ENCODE results near the gene RAB11FIP4.

The RAB11FIP4 gene

GRCh38 chr17:31461227-31461810 is 69.8 kb downstream of the RAB11FIP4 start:
- DNase-seq (ENCODE audit: low spot score): no peak

GRCh38 chr17:31462261-31462660 is 70.8 kb downstream of the RAB11FIP4 start:
- DNase-seq (ENCODE audit: low spot score): no peak

GRCh38 chr17:31466096-31466760 is 74.8 kb downstream of the RAB11FIP4 start:
- DNase-seq (ENCODE audit: low spot score): no peak

- DNase-seq (ENCODE audit: low spot score): no peak
These were observed 76.2 kb downstream of the RAB11FIP4 start for GRCh38 chr17:31467502-31468256.

GRCh38 chr17:31469959-31470358 is 78.5 kb downstream of the RAB11FIP4 start:
- DNase-seq (ENCODE audit: low spot score): no peak

- no peak for DNase-seq (ENCODE audit: low spot score)
These were observed 79.1 kb downstream of the RAB11FIP4 start for GRCh38 chr17:31470592-31470991.

- no peak for DNase-seq (ENCODE audit: low spot score)
These were observed 80.7 kb downstream of the RAB11FIP4 start for GRCh38 chr17:31472137-31472536.

GRCh38 chr17:31475378-31476162 is 84.1 kb downstream of the RAB11FIP4 start:
- no peak for DNase-seq (ENCODE audit: low spot score)

GRCh38 chr17:31476525-31477416 is 85.3 kb downstream of the RAB11FIP4 start:
- DNase-seq (ENCODE audit: low spot score): no peak

- DNase-seq (ENCODE audit: low spot score): no peak
These were observed 86.1 kb downstream of the RAB11FIP4 start for GRCh38 chr17:31477417-31478055.

GRCh38 chr17:31479062-31479408 is 87.6 kb downstream of the RAB11FIP4 start:
- DNase-seq (ENCODE audit: low spot score): no peak

- no peak for DNase-seq (ENCODE audit: low spot score)
These were observed 88.0 kb downstream of the RAB11FIP4 start for GRCh38 chr17:31479524-31479923.

GRCh38 chr17:31480067-31480466 is 88.6 kb downstream of the RAB11FIP4 start:
- DNase-seq (ENCODE audit: low spot score): no peak

GRCh38 chr17:31480904-31481782 is 89.7 kb downstream of the RAB11FIP4 start:
- DNase-seq (ENCODE audit: low spot score): no peak

- DNase-seq (ENCODE audit: low spot score): no peak
These were observed 90.3 kb downstream of the RAB11FIP4 start for GRCh38 chr17:31481783-31482081.

GRCh38 chr17:31484821-31485220 is 93.3 kb downstream of the RAB11FIP4 start:
- no peak for DNase-seq (ENCODE audit: low spot score)

GRCh38 chr17:31486351-31487062 is 95.0 kb downstream of the RAB11FIP4 start:
- no peak for DNase-seq (ENCODE audit: low spot score)

- DNase-seq (ENCODE audit: low spot score): no peak
These were observed 95.7 kb downstream of the RAB11FIP4 start for GRCh38 chr17:31487063-31487647.

GRCh38 chr17:31487648-31488263 is 96.3 kb downstream of the RAB11FIP4 start:
- peak; percentile 97 for DNase-seq (ENCODE audit: low spot score)
